ENCODE data around the gene CELA1. TPM values are rescaled to one million over a fixed set of nuclear protein-coding genes. Genes with fewer than 3 reads are reported as not detected.
"Not testable (repeated sequence)": the region's sequence is repeated elsewhere in the genome, so short reads cannot be mapped to it uniquely, and the experiment has no call there.

CELA1 gene
- total RNA-seq, 1 donor from 2014 or later = not detected

- no peak for DNase-seq
Observed at GRCh38 chr12:51307655-51308593, 38.6 kb downstream of the CELA1 start.

GRCh38 chr12:51306507-51306906 is 40.0 kb downstream of the CELA1 start:
- DNase-seq = no peak

GRCh38 chr12:51300768-51301167 is 45.7 kb downstream of the CELA1 start:
- not testable (repeated sequence) for DNase-seq

- DNase-seq = no peak
Observed at GRCh38 chr12:51295651-51296050, 50.8 kb downstream of the CELA1 start.

GRCh38 chr12:51294097-51294496 is 52.4 kb downstream of the CELA1 start:
- not testable (repeated sequence) for DNase-seq

GRCh38 chr12:51293696-51294095 is 52.8 kb downstream of the CELA1 start:
- no peak for DNase-seq

- not testable (repeated sequence) for DNase-seq
Observed at GRCh38 chr12:51291603-51292513, 54.6 kb downstream of the CELA1 start.

GRCh38 chr12:51285843-51286242 is 60.6 kb downstream of the CELA1 start:
- no peak for DNase-seq

GRCh38 chr12:51281202-51281924 is 65.1 kb downstream of the CELA1 start:
- DNase-seq = no peak

Other genes with a start within 250 kb of the CELA1 start
- 13.6 TPM for gene TFCP2, start 173.5 kb downstream of the CELA1 start, total RNA-seq
- gene POU6F1, start 128.6 kb downstream of the CELA1 start, total RNA-seq = 14.5 TPM
- gene DAZAP2, start 107.9 kb downstream of the CELA1 start, total RNA-seq = 66.8 TPM
- gene SMAGP, start 76.3 kb downstream of the CELA1 start, total RNA-seq = 3.1 TPM
- gene BIN2, start 22.5 kb downstream of the CELA1 start, total RNA-seq = 2.2 TPM
- 0.94 TPM for gene GALNT6, start 44.7 kb upstream of the CELA1 start, total RNA-seq
- gene SLC4A8, start 78.2 kb upstream of the CELA1 start, total RNA-seq = 31.8 TPM
- gene SCN8A, start 244.6 kb upstream of the CELA1 start, total RNA-seq = 51.2 TPM

Data from occipital lobe (tissue), 2 donors.